GM13976 (cell line): ENCODE results near the gene CCT7.
A peak's percentile ranks its signal among the peaks of the same experiment; 100 is the strongest.

Source experiments
- DNase-seq: peaks from one replicate; pipeline ENCODE4 v3.0.0; 2012; ENCODE audit warnings: low spot score
- CTCF ChIP-seq: IDR thresholded peaks from 2 replicates; pipeline ENCODE4 v1.5.1; 2012; ENCODE audit warnings: borderline replicate concordance, mild to moderate bottlenecking; ENCODE audit not compliant: insufficient read depth; ENCODE audit errors: extremely low read depth, missing control alignments, control extremely low read depth
- in situ Hi-C: fragments of 300-500 bp; cut with MboI; formaldehyde crosslinking; loops from one replicate; pipeline ENCODE4 v1.12.0; 2022; ENCODE audit warnings: low sequenced_read_pairs, mixed read lengths, inconsistent platforms; ENCODE audit not compliant: unreplicated experiment

CCT7 gene

GRCh38 chr2:73286134-73286655 lies 52.1 kb downstream of the CCT7 start:
- in situ Hi-C loops: no loop called here
- no peak for DNase-seq
- no peak for TF ChIP-seq CTCF

- TF ChIP-seq CTCF: no peak
- DNase-seq: no peak
- in situ Hi-C loops: no loop called here
These were observed 55.2 kb downstream of the CCT7 start for GRCh38 chr2:73289304-73289703.

GRCh38 chr2:73290049-73290839 lies 56.1 kb downstream of the CCT7 start:
- peak; percentile 57 for DNase-seq
- peak; percentile 71 for TF ChIP-seq CTCF
- in situ Hi-C loops: no loop called here

- TF ChIP-seq CTCF: no peak
- in situ Hi-C loops: no loop called here
- DNase-seq: peak; percentile 79
These were observed 57.0 kb downstream of the CCT7 start for GRCh38 chr2:73291093-73291460.

GRCh38 chr2:73291461-73292315 lies 57.6 kb downstream of the CCT7 start:
- in situ Hi-C loops: no loop called here
- no peak for TF ChIP-seq CTCF
- peak; percentile 47 for DNase-seq

- DNase-seq: peak; percentile 34
- in situ Hi-C loops: no loop called here
- TF ChIP-seq CTCF: no peak
These were observed 58.3 kb downstream of the CCT7 start for GRCh38 chr2:73292316-73292905.
